Tibial nerve (tissue), 4 donors: ENCODE results near the gene DIAPH1. TPM values are rescaled to one million over a fixed set of nuclear protein-coding genes. Genes with fewer than 3 reads are reported as not detected.

Experiments used
- DNase-seq, 2 donors: peaks; one replicate each; pipeline ENCODE4 v3.0.0-alpha.2; 2019; ENCODE audit warnings: low spot score in 2 of 2
- H3K27ac ChIP-seq, 4 donors: fragments of 200-600 bp; sonication (generic) in 3 of 4; one replicate each; pipeline ENCODE4 v1.5.1; 2017 to 2019; ENCODE audit warnings: mild to moderate bottlenecking in 1 of 4
- H3K27me3 ChIP-seq, 2 donors: fragments of 200-600 bp; sonication (generic) in 1 of 2; one replicate each; pipeline versions ENCODE4 v1.5.1 to v1.6.0; 2017 to 2019
- H3K36me3 ChIP-seq, 3 donors: fragments of 200-600 bp; sonication (generic); one replicate each; pipeline ENCODE4 v1.5.1; 2018 to 2019
- H3K4me1 ChIP-seq, 4 donors: fragments of 200-600 bp; sonication (generic) in 3 of 4; one replicate each; pipeline ENCODE4 v1.5.1; 2017 to 2019
- H3K4me3 ChIP-seq, 4 donors: fragments of 200-600 bp; sonication (generic) in 3 of 4; one replicate each; pipeline ENCODE4 v1.5.1; 2017 to 2019; ENCODE audit warnings: mild to moderate bottlenecking in 1 of 4, moderate library complexity in 1 of 4
- H3K9me3 ChIP-seq, 4 donors: fragments of 200-600 bp; sonication (generic) in 3 of 4; one replicate each; pipeline ENCODE4 v1.5.1; 2017 to 2019
- EP300 ChIP-seq, 2 donors: sonication (generic); formaldehyde crosslinking; IDR thresholded peaks; one replicate each; pipeline ENCODE4 v1.6.1; 2017; ENCODE audit warnings: antibody characterized with exemption in 2 of 2, mild to moderate bottlenecking in 1 of 2
- POLR2A ChIP-seq, 2 donors: fragments of 450-650 bp; IDR thresholded peaks; one replicate each; pipeline ENCODE4 v1.6.1; 2017; ENCODE audit warnings: antibody characterized with exemption in 2 of 2, mild to moderate bottlenecking in 2 of 2, moderate library complexity in 2 of 2
- WGBS, 2 donors: methylation state at CpG; one replicate each; pipeline ENCODE4 v1.1.5; 2018; 5-methylcytosine and 5-hydroxymethylcytosine counted together
- small RNA-seq: library from RNA; depleted of rRNA; stranded (forward); fragments of <200 nt; gene quantifications from one replicate; pipeline ENCODE3, GENCODE V24; 2016
- total RNA-seq, 4 donors: library from RNA; depleted of rRNA; stranded (reverse); fragments of >200 nt; gene quantifications; one replicate each; pipeline ENCODE4 v1.1.0, GENCODE V29; 2016

DIAPH1 gene
- total RNA-seq, 4 donors from 2014 or later, result 59.4 to 102 (median 64.0) TPM

DNA sequence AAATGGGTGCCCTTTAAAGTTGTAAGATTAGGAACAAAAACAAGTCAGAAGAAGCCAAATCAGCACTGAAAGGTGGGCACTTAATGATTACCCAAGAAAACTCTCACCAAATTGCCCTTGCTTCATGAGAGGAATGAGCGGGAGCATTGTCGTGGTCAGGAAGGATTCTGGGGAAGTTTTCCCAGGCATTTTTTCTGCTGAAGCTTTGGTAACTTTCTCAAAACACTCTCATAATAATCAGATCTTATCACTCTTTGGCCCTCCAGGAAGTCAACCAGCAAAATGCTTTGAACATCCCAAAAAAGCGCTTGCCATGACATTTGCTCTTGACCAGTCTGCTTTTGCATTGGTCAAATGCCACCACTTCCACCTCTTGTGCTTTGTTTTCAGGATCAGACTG lies 153.4 kb downstream of the DIAPH1 start:
- peaks cover 0 to 16% (median 0%) of the 10 kb centered on the region in 4 donors for H3K9me3 ChIP-seq
- no peaks in the 10 kb centered on the region for H3K27me3 ChIP-seq
- H3K4me3 ChIP-seq, result no peak overlapping the region
- H3K27ac ChIP-seq, result no peak overlapping the region
- WGBS, 2 donors, result 95 to 97% methylated on average over 3 of the region's 3 CpGs
- peaks cover 0 to 11% (median 0%) of the 10 kb centered on the region in 3 donors for H3K36me3 ChIP-seq
- DNase-seq, result no peak
- TF ChIP-seq EP300 (IDR thresholded peaks at IDR 0.05) (no peak), POLR2A (IDR thresholded peaks at IDR 0.05) (no peak)
- no peaks in the 10 kb centered on the region for H3K4me1 ChIP-seq

Small RNA genes lying within 50 kb of the gene (small RNA-seq; reads per million reads assigned to genes)
- not detected for gene RPS27AP10

Other genes starting within 250 kb of the DIAPH1 start
- 10 to 100 TPM in 2 of 4 donors, 1 to 10 TPM in 2; 7.8 to 12.4 (median 10.1) TPM for gene PCDHGB3, start 248.8 kb downstream of the DIAPH1 start, total RNA-seq
- gene PCDHGA6, start 245.1 kb downstream of the DIAPH1 start, total RNA-seq, result 10 to 100 TPM in 2 of 4 donors, 1 to 10 TPM in 2; 7.4 to 12.3 (median 10.1) TPM
- gene PCDHGA7, start 236.3 kb downstream of the DIAPH1 start, total RNA-seq, result 10 to 100 TPM in 1 of 4 donors, 1 to 10 TPM in 3; 7.6 to 12.2 (median 9.2) TPM
- gene PCDHGB4, start 231.3 kb downstream of the DIAPH1 start, total RNA-seq, result 10 to 100 TPM in 3 of 4 donors, 1 to 10 TPM in 1; 9.3 to 12.3 (median 11.1) TPM
- 1 to 10 TPM; 5.5 to 9.3 (median 6.6) TPM for gene PCDHGA8, start 226.4 kb downstream of the DIAPH1 start, total RNA-seq
- 10 to 100 TPM in 3 of 4 donors, 1 to 10 TPM in 1; 9.9 to 22.4 (median 16.2) TPM for gene PCDHGB5, start 221.1 kb downstream of the DIAPH1 start, total RNA-seq
- 10 to 100 TPM in 3 of 4 donors, 1 to 10 TPM in 1; 8.4 to 13.8 (median 11.9) TPM for gene PCDHGA9, start 216.2 kb downstream of the DIAPH1 start, total RNA-seq
- 10 to 100 TPM in 3 of 4 donors, 1 to 10 TPM in 1; 9.2 to 16.8 (median 13.9) TPM for gene PCDHGB6, start 211.0 kb downstream of the DIAPH1 start, total RNA-seq
- gene PCDHGA10, start 206.0 kb downstream of the DIAPH1 start, total RNA-seq, result 10 to 100 TPM in 2 of 4 donors, 1 to 10 TPM in 2; 7.6 to 15.0 (median 10.6) TPM
- gene PCDHGB7, start 201.3 kb downstream of the DIAPH1 start, total RNA-seq, result 10 to 100 TPM; 14.6 to 19.2 (median 18.0) TPM
- 1 to 10 TPM; 8.3 to 9.3 (median 8.9) TPM for gene PCDHGA11, start 197.9 kb downstream of the DIAPH1 start, total RNA-seq
- 10 to 100 TPM in 2 of 4 donors, 1 to 10 TPM in 2; 7.9 to 19.8 (median 10.1) TPM for gene PCDHGA12, start 188.5 kb downstream of the DIAPH1 start, total RNA-seq
- 10 to 100 TPM; 40.4 to 77.7 (median 56.3) TPM for gene PCDHGC3, start 143.0 kb downstream of the DIAPH1 start, total RNA-seq
- 10 to 100 TPM in 1 of 4 donors, 1 to 10 TPM in 3; 3.3 to 11.7 (median 5.1) TPM for gene PCDHGC4, start 134.0 kb downstream of the DIAPH1 start, total RNA-seq
- 1 to 10 TPM; 3.1 to 5.9 (median 3.8) TPM for gene PCDHGC5, start 129.9 kb downstream of the DIAPH1 start, total RNA-seq
- gene HDAC3, start 17.8 kb upstream of the DIAPH1 start, total RNA-seq, result 10 to 100 TPM; 33.0 to 38.3 (median 36.5) TPM
- gene RELL2, start 18.0 kb upstream of the DIAPH1 start, total RNA-seq, result 1 to 10 TPM; 2.0 to 8.7 (median 4.1) TPM
- 10 to 100 TPM; 10.7 to 53.4 (median 34.5) TPM for gene FCHSD1, start 32.4 kb upstream of the DIAPH1 start, total RNA-seq
- 10 to 100 TPM in 2 of 4 donors, 1 to 10 TPM in 2; 4.4 to 11.8 (median 9.4) TPM for gene ARAP3, start 63.2 kb upstream of the DIAPH1 start, total RNA-seq